Hepatocyte (in vitro differentiated cells): ENCODE measurements around the gene ZMAT5.

Experiments used
- CTCF ChIP-seq: fragments of 200-600 bp; sonication (generic); IDR thresholded peaks from 2 replicates; pipeline ENCODE4 v1.5.1; 2016; ENCODE audit warnings: antibody characterized with exemption, mild to moderate bottlenecking; ENCODE audit not compliant: poor library complexity
- EZH2 ChIP-seq: fragments of 200-600 bp; sonication (generic); IDR thresholded peaks from 2 replicates; pipeline ENCODE4 v1.6.1; 2016; ENCODE audit warnings: antibody characterized with exemption, mild to moderate bottlenecking, borderline replicate concordance
- EZH2phosphoT487 ChIP-seq: fragments of 200-600 bp; sonication (generic); IDR thresholded peaks from one replicate; pipeline ENCODE4 v1.6.1; 2018; ENCODE audit warnings: antibody characterized with exemption, mild to moderate bottlenecking, low read depth, moderate library complexity; ENCODE audit not compliant: unreplicated experiment, severe bottlenecking

- TF ChIP-seq EZH2phosphoT487 (no peak), CTCF (no peak), EZH2 (no peak)
Measured at GRCh38 chr22:29700900-29701154, 66.0 kb downstream of the ZMAT5 start.
